Measurements from ENCODE around the gene EOLA2.
"Not testable (repeated sequence)": the region's sequence is repeated elsewhere in the genome, so short reads cannot be mapped to it uniquely, and the experiment has no call there.

EOLA2 gene

DNA sequence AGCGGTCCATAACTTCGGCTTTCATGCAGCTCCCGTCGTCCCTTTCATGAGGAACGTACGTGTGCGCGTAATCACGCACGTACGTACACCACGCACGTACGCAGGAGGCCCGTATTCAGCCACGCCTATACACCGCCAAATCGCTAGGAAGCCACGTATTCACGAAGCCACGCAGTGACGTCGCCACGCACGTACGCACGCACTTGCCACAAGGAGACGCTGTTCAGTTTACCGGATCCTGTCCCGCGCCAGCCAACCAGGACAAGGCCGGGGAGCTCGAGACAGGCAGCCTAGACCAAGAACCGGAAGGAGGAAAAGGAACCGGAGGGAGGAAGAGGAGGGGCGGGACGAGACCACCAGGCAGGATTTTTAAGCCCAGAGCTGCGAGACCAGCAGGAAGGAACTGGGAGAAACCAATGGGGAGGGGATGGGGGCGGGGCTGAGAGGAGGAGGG lies at the start of gene EOLA2:
Gene EOLA2, minus strand, starts transcription at position 65 of the 454 bp plus-strand sequence. CDS start 4,617 bp downstream, outside the sequence.
- peak; percentile 98 for DNase-seq

DNA sequence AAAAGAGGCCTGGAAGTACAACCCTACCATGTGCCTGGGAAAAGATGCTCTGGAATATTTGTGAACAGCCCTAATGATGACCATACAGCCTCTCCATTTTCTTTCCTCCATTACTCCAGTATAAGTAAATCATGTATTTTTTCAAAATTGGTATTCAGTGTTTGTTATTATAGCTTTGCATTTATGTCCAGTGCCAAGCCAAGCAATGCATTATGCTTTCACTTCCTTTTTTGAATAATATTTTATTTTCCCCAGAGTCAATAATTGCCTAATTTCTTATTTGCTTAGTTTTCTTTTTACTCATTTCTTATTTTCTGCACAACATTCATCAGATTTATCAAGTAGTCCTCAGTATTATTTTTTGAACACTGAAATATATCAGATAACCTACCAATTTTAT lies 49.3 kb upstream of the EOLA2 start:
- DNase-seq: no peak

DNA sequence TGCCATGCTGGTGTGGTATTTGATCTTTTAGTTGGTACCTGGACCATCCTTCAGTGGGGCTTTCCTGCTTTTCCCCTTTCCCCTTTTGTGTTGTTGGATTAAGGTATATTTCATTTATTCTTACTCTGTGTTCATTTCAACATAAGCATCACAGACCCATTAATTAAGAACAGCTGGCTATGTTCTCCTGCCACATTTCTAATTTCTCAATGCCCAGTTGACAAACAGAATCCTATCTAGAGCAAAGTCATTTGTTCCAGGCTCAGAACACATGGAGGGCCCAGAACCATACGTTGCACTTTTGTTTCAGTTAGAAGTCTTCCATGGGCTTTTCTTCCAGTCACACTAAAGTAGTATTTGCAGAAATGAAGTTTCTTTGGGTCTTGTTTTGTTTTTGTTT lies 46.1 kb upstream of the EOLA2 start:
- no peak for DNase-seq

DNA sequence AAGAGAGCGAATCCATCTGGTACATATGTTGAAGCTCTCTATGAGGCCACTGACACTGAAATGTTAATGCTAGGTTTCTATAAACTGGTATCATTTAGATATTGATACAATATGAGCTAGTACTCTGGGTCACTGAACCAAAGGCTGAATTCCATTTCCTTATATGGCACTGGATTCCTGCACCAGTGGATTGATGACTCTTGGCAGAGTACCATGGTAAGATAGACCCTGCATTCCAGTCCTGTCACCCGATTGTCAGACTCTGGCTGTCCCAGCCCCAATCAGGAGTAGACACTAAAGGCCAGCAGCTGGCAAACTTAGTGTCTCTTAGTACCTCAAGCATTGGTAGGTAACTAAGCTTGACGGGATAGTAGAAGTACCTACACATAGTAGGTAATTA lies 44.0 kb upstream of the EOLA2 start:
- no peak for DNase-seq

DNA sequence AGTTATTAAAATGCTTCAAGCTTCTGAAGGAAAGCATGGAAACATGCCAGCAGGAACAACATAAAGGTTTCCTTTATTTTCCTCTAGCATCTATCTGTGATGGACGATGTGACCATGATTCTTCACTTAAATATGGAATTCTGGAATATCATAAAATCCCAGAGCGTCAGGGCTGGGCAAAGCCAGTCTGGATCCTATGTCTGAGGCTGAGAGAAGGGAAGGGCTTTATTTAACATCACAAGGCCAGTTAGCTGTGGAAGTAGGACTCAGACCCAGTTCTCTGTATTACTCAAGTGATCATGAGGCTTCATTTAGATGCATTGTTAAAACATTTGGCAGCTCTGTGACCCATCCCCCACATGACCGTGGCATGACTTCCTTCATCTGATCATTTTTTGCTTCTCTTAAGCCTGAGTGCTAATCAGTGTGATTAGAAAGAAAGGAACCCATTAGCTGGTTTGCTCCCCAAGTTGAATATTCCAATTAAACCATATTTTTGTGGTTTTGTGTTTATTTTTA lies 40.9 kb upstream of the EOLA2 start:
- no peak for DNase-seq

- DNase-seq: peak; percentile 45
Measured at GRCh38 chrX:149962859-149963757, 24.8 kb upstream of the EOLA2 start.

- no peak for DNase-seq
Measured at GRCh38 chrX:149962010-149962409, 23.7 kb upstream of the EOLA2 start.

GRCh38 chrX:149961572-149961971 lies 23.3 kb upstream of the EOLA2 start:
- no peak for DNase-seq

- peak; percentile 5 for DNase-seq
Measured at GRCh38 chrX:149950681-149951080, 12.4 kb upstream of the EOLA2 start.

- no peak for DNase-seq
Measured at GRCh38 chrX:149949743-149950436, 11.6 kb upstream of the EOLA2 start.

- no peak for DNase-seq
Measured at GRCh38 chrX:149948016-149948415, 9.7 kb upstream of the EOLA2 start.

- not testable (repeated sequence) for DNase-seq
Measured at GRCh38 chrX:149946932-149947331, 8.6 kb upstream of the EOLA2 start.

DNA sequence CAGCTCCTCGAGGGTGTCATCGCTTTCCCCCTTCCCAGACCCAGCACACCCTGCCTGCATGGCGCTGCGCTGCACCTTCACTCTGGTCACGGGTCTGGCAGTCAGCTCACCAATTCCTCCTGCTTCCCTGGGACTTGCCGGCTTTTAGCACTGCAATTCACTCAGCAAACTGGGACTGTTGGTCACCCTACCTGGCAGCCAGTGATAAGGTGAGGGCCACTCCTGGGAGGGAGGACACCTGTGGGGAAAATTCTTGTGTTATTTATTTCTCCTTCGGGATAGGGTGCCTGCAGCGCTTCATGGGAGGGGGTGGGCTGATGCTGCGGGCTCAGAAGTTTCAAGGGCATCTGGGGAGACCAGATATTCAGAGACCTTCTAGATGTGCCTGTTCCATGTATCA lies 7.5 kb upstream of the EOLA2 start:
- DNase-seq: not testable (repeated sequence)

- not testable (repeated sequence) for DNase-seq
Measured at GRCh38 chrX:149945087-149945670, 6.9 kb upstream of the EOLA2 start.

GRCh38 chrX:149940674-149941024 lies 2.4 kb upstream of the EOLA2 start:
- DNase-seq: not testable (repeated sequence)

DNA sequence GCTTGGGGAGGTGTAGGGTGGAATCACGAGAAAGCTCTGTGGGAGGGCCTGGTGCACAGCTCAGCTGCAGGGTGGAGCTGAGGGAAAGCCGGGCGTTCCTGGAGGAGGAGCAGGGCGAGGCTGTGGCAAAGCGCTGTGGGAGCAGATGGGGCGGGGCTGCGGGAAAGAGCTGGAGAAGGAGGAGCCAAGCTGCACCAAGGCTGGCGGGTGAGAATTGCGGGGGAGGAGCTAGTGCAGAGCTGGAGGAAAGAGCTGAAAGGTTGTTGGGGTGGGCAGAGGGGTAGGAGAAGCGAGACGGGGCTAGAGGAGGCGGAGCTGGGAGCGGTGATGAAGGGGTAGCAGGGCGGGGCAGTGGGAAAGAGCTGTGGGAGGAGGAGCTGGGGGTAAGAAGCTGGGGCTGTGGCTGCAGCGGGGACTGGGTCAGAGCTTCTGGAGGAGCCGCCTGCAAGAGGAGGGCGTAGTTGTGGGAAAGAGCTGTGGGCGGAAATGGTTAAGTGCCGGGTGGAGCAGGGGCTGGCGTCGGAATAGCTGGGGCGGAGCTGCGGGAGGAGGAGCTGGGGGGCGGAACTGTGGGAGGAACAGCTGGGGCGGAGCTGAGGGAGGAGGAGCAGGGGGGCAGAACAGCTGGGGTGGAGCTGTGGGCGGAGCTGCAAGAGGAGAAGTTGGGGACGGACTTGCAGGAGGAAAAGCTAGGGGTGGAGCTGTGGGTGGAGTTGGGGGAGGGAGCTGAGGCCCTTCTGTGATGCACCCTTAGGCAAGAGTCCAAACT lies 1.8 kb upstream of the EOLA2 start:
- DNase-seq: peak; percentile 92

GRCh38 chrX:149939655-149939904 lies 1.3 kb upstream of the EOLA2 start:
- no peak for DNase-seq

- peak; percentile 93 for DNase-seq
Measured at GRCh38 chrX:149938881-149939654, 777 bp upstream of the EOLA2 start.

GRCh38 chrX:149937871-149938426 lies 342 bp downstream of the EOLA2 start:
- DNase-seq: no peak

- DNase-seq: not testable (repeated sequence)
Measured at GRCh38 chrX:149937328-149937727, 963 bp downstream of the EOLA2 start.

- not testable (repeated sequence) for DNase-seq
Measured at GRCh38 chrX:149933547-149933946, 4.7 kb downstream of the EOLA2 start.

GRCh38 chrX:149932970-149933369 lies 5.3 kb downstream of the EOLA2 start:
- not testable (repeated sequence) for DNase-seq

Measured in NCI-H1092 treated with DMSO at 0.1 percent for 48 hours (cell line).